Motor neuron (in vitro differentiated cells): ENCODE results near the gene MYO1H. TPM values are rescaled to one million over a fixed set of nuclear protein-coding genes. Genes with fewer than 3 reads are reported as not detected.
A peak's percentile ranks its signal among the peaks of the same experiment; 100 is the strongest.
"Not testable (repeated sequence)": the region's sequence is repeated elsewhere in the genome, so short reads cannot be mapped to it uniquely, and the experiment has no call there.

ENCODE experiments used
- ATAC-seq, 8 experiments: fragments of 200-7000 bp; cut with Tn5 transposase; replicated peaks in 6 of 8; 2 replicates each; pipeline ENCODE4 v1.8.0; 2021; ENCODE audit warnings: mild to moderate bottlenecking in 8 of 8, moderate library complexity in 8 of 8
- H3K27ac ChIP-seq, 2 donors: fragments of 250-450 bp; sonication (Bioruptor Pico); 2 replicates each; pipeline ENCODE4 v1.9.0; 2021; ENCODE audit warnings: antibody characterized with exemption in 2 of 2, mild to moderate bottlenecking in 2 of 2, moderate library complexity in 1 of 2
- H3K4me1 ChIP-seq, 2 donors: fragments of 250-450 bp; sonication (Bioruptor Pico); replicated peaks in 1 of 2; 2 replicates each; pipeline ENCODE4 v1.6.1; 2021; ENCODE audit warnings: antibody characterized with exemption in 2 of 2, mild to moderate bottlenecking in 2 of 2, moderate library complexity in 1 of 2
- H3K4me3 ChIP-seq, 5 donors: fragments of 250-450 bp; sonication (Bioruptor Pico); 2 replicates each; pipeline ENCODE4 v1.9.0; 2021; ENCODE audit warnings: antibody characterized with exemption in 5 of 5, mild to moderate bottlenecking in 5 of 5, moderate library complexity in 4 of 5
- WGBS, 10 experiments: fragments of 450-650 bp; shearing (Covaris generic); methylation state at CpG; one replicate each; pipeline ENCODE4 v1.0.0; 2022; 5-methylcytosine and 5-hydroxymethylcytosine counted together
- in situ Hi-C, 9 experiments: fragments of 400-800 bp; cut with MboI; loops; one replicate each; pipeline ENCODE4 v1.15.0; 2021; ENCODE audit warnings: low sequenced_read_pairs in 9 of 9, low pct_unique_long_range_greater_than_20kb in 2 of 9; ENCODE audit not compliant: unreplicated experiment in 9 of 9
- total RNA-seq, 8 experiments: library from RNA; unstranded; fragments of 300-600 nt; gene quantifications; 2 replicates each; pipeline versions ENCODE4 v1.2.3 to v1.2.4, GENCODE V29; 2022

Gene MYO1H
- total RNA-seq, 8 experiments from 2014 or later, result 0.09 to 0.95 (median 0.46) TPM

GRCh38 chr12:109310247-109311125, 37.2 kb upstream of the MYO1H start:
- H3K27ac ChIP-seq, result no peak overlapping the region
- ATAC-seq, result peak in 7 of 8 experiments; percentile 23 to 46 (median 39)
- H3K4me1 ChIP-seq, result peaks cover 0 to 4% of the 10 kb centered on the region in 2 donors
- in situ Hi-C loops, result no loop called here
- peak overlapping the region; percentile 47 to 86 (median 56) for H3K4me3 ChIP-seq
- WGBS, 10 experiments, result 8 to 100% (median 30%) methylated on average over 1 to 28 of the region's 33 CpGs

- peaks cover 6 to 17% of the 10 kb centered on the region in 2 donors for H3K4me1 ChIP-seq
- 13 to 100% (median 90%) methylated on average over 1 to 7 of the region's 8 CpGs; no CpG with 5 or more reads in 1 of the 10 experiments for WGBS, 10 experiments
- H3K27ac ChIP-seq, in situ Hi-C loops, ATAC-seq, H3K4me3 ChIP-seq: not testable (repeated sequence)
Measured at GRCh38 chr12:109321294-109321693, 26.4 kb upstream of the MYO1H start.

GRCh38 chr12:109329003-109329402, 18.7 kb upstream of the MYO1H start:
- 0 to 91% (median 70%) methylated on average over 2 to 3 of the region's 3 CpGs; no CpG with 5 or more reads in 2 of the 10 experiments for WGBS, 10 experiments

GRCh38 chr12:109329686-109330085, 18.0 kb upstream of the MYO1H start:
- Histone ChIP-seq H3K4me1 (peaks cover 33 to 36% of the 10 kb centered on the region in 2 donors), H3K27ac (no peak overlapping the region), H3K4me3 (no peak overlapping the region)
- ATAC-seq, result peak in 5 of 8 experiments; percentile 39 to 84 (median 70)
- 0 to 70% (median 43%) methylated on average over 1 to 7 of the region's 7 CpGs for WGBS, 10 experiments
- in situ Hi-C loops, result no loop called here

More at GRCh38 chr12:109329003-109329402, 18.7 kb upstream of the MYO1H start:
- H3K27ac ChIP-seq, result peak overlapping the region in 1 of 2 donors; percentile 36
- in situ Hi-C loops, result no loop called here
- peaks cover 33 to 36% of the 10 kb centered on the region in 2 donors for H3K4me1 ChIP-seq
- no peak overlapping the region for H3K4me3 ChIP-seq
- ATAC-seq, result no peak

- WGBS, 10 experiments, result 40 to 100% (median 67%) methylated on average over 1 to 16 of the region's 16 CpGs
- ATAC-seq, result peak in 1 of 8 experiments; percentile 27
- Histone ChIP-seq H3K4me1 (peaks cover 33 to 36% of the 10 kb centered on the region in 2 donors), H3K4me3 (no peak overlapping the region), H3K27ac (no peak overlapping the region)
- in situ Hi-C loops, result no loop called here
Measured at GRCh38 chr12:109330282-109331230, 17.1 kb upstream of the MYO1H start.

- Histone ChIP-seq H3K27ac (peak overlapping the region in 1 of 2 donors; percentile 61), H3K4me1 (peaks cover 33 to 36% of the 10 kb centered on the region in 2 donors), H3K4me3 (no peak overlapping the region)
- in situ Hi-C loops, result no loop called here
- 0 to 46% (median 2%) methylated on average over 1 to 5 of the region's 7 CpGs; no CpG with 5 or more reads in 4 of the 10 experiments for WGBS, 10 experiments
- ATAC-seq, result peak in 5 of 8 experiments; percentile 66 to 85 (median 83)
Measured at GRCh38 chr12:109331301-109331952, 16.3 kb upstream of the MYO1H start.

GRCh38 chr12:109334887-109335286, 12.8 kb upstream of the MYO1H start:
- H3K27ac ChIP-seq, result no peak overlapping the region
- H3K4me3 ChIP-seq, result no peak overlapping the region
- peaks cover 29% of the 10 kb centered on the region in 2 donors for H3K4me1 ChIP-seq
- in situ Hi-C loops, result no loop called here
- 38 to 100% (median 100%) methylated on average over 1 to 2 of the region's 2 CpGs; no CpG with 5 or more reads in 1 of the 10 experiments for WGBS, 10 experiments
- ATAC-seq, result no peak

GRCh38 chr12:109336593-109336992, 11.1 kb upstream of the MYO1H start:
- no peak overlapping the region for H3K4me3 ChIP-seq
- in situ Hi-C loops, result no loop called here
- WGBS, 10 experiments, result 0 to 71% (median 50%) methylated on average over 1 of the region's 1 CpG; no CpG with 5 or more reads in 5 of the 10 experiments
- no peak for ATAC-seq
- H3K4me1 ChIP-seq, result peaks cover 12% of the 10 kb centered on the region in 2 donors
- no peak overlapping the region for H3K27ac ChIP-seq

GRCh38 chr12:109343677-109344076, 4.0 kb upstream of the MYO1H start:
- 0 to 100% (median 36%) methylated on average over 1 to 2 of the region's 2 CpGs; no CpG with 5 or more reads in 3 of the 10 experiments for WGBS, 10 experiments
- ATAC-seq, result no peak
- H3K4me3 ChIP-seq, result no peak overlapping the region
- in situ Hi-C loops, result no loop called here
- no peak overlapping the region for H3K27ac ChIP-seq
- H3K4me1 ChIP-seq, result peaks cover 2 to 3% of the 10 kb centered on the region in 2 donors

GRCh38 chr12:109345428-109345827, 2.3 kb upstream of the MYO1H start:
- peaks cover 5 to 8% of the 10 kb centered on the region in 2 donors for H3K4me1 ChIP-seq
- in situ Hi-C loops, result no loop called here
- no peak overlapping the region for H3K4me3 ChIP-seq
- ATAC-seq, result no peak
- no peak overlapping the region for H3K27ac ChIP-seq
- WGBS, 10 experiments, result 0 to 100% (median 43%) methylated on average over 1 to 2 of the region's 2 CpGs; no CpG with 5 or more reads in 2 of the 10 experiments

GRCh38 chr12:109346920-109347319, 780 bp upstream of the MYO1H start:
- no peak for ATAC-seq
- in situ Hi-C loops, result no loop called here
- H3K4me1 ChIP-seq, result peaks cover 5 to 10% of the 10 kb centered on the region in 2 donors
- no peak overlapping the region for H3K4me3 ChIP-seq
- 20 to 88% (median 50%) methylated on average over 1 to 3 of the region's 3 CpGs; no CpG with 5 or more reads in 1 of the 10 experiments for WGBS, 10 experiments
- H3K27ac ChIP-seq, result no peak overlapping the region

GRCh38 chr12:109352184-109352583, 4.5 kb downstream of the MYO1H start:
- peak in 2 of 8 experiments; percentile 44 to 97 for ATAC-seq
- Histone ChIP-seq H3K4me3 (no peak overlapping the region), H3K4me1 (peaks cover 5 to 24% of the 10 kb centered on the region in 2 donors), H3K27ac (no peak overlapping the region)
- WGBS, 10 experiments, result 0 to 94% (median 42%) methylated on average over 1 to 6 of the region's 6 CpGs
- in situ Hi-C loops, result no loop called here
